HG02763 (cell line): Measurements from ENCODE around the gene BEND3.
"Not testable (repeated sequence)": the region's sequence is repeated elsewhere in the genome, so short reads cannot be mapped to it uniquely, and the experiment has no call there.

Experiments used
- ATAC-seq: cut with Tn5 transposase; IDR thresholded peaks from one replicate; pipeline ENCODE4 v1.9.1; 2021; ENCODE audit warnings: mild to moderate bottlenecking, moderate library complexity; ENCODE audit not compliant: unreplicated experiment

BEND3 gene

DNA sequence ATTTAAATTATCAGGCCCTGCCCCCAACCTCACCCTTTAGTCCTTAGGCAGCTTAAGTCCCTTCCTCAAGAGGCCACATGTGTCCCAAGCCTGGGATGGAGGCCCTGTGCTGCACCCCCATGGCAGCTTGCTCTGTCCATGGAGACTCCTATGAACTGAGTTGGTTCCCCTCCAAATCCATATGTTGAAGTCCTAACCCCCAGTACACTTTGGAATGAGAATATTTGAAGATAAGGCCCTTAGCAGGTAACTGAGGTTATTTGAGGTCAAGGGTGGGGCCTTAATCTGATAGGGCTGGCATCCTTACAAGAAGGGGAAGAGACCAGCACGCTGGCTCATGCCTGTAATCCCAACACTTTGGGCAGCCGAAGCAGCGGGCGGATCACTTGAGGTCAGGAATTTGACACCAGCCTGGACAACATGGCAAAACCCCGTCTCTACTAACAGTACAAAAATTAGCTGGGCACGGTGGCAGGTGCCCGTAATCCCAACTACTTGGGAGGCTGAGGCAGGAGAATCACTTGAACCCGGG lies 6.7 kb upstream of the BEND3 start:
- ATAC-seq = no peak

DNA sequence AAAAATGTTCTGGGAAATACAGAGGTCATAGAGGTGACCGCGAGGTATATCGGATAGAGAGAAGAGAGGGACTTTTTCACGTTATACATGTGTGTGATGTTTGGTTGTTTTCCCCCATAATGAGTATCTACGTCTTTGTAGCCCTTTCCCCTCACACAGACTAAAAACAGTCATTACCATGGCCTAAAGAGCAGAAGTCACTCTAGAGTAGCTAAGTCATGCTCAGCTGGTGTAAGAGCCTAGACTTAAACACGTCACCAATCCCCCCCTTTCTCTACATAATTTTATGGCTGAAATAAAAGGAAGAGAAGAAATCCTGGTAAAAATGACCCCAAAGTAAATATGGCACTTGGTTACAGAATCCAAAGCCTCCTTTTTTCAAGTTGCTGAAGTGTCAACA lies 6.0 kb upstream of the BEND3 start:
- ATAC-seq = no peak

DNA sequence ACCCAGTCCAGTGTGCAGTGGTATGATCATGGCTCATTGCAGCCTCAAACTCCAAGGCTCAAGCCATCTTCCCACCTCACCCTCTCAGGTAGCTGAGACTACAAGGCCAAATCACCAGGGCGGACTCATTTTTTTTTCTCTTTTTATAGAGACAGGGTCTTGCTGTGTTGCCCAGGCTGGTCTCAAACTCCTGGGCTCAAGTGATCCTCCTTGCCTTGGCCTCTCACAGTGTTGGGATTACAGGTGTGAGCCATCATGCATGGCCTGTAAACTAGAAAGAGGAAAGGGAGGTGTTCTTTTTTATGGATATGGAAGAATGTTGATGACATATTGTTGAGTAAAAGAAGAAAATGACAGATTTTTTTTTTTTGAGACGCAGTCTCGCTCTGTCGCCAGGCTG lies 5.1 kb upstream of the BEND3 start:
- ATAC-seq = no peak

DNA sequence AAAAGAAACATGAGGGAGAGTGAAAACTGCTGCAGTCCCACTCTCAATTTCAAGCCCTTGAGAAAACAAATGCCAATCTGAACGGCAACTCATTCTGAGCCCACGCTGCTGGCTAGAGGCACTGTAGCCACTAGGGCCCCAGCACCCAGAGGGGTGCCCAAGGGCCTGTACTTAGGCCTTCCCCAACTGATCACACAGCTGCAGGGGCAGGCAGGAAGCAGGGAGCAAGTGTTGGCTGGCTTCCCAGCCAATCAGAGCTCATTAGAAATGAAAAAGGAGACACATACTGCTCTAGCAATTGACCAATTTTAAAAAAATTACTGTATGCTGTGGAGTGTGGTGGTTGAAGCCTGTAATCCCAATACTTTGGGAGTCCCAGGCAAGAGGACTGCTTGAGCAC lies 3.7 kb upstream of the BEND3 start:
- ATAC-seq = no peak

DNA sequence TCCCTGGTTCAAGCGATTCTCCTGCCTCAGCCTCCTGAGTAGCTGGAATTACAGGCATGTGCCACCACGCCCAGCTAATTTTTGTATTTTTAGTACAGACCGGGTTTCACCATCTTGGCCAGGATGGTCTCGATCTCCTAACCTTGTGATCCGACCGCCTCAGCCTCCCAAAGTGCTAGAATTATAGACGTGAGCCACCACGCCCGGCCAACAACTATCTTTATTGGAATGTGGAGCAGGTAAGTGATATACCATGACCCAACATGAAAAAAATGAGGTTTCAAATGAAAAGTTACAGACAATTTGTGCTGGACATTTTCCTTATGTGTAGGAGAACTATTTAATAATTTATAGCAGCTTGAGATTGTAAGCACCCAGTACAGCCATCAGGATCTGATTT lies 3.2 kb upstream of the BEND3 start:
- not testable (repeated sequence) for ATAC-seq

DNA sequence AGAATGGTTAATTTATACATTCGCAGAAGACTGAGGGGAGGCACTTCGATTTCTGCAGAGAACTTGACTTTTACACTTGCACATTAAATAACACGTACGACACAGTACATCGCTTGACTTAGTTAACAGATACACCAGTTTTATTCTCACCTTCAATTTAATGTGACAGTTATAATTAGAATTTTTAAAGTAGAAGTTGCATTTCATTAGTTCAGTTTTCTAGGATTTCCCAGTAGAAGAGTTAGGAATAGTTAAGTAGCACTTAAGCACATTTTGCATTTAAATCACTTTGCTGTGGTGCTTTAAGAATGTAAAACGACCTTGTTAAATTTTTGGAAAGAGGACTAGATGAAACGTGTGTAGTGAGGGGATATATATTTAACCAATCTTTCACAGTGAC lies 1.6 kb upstream of the BEND3 start:
- no peak for ATAC-seq

DNA sequence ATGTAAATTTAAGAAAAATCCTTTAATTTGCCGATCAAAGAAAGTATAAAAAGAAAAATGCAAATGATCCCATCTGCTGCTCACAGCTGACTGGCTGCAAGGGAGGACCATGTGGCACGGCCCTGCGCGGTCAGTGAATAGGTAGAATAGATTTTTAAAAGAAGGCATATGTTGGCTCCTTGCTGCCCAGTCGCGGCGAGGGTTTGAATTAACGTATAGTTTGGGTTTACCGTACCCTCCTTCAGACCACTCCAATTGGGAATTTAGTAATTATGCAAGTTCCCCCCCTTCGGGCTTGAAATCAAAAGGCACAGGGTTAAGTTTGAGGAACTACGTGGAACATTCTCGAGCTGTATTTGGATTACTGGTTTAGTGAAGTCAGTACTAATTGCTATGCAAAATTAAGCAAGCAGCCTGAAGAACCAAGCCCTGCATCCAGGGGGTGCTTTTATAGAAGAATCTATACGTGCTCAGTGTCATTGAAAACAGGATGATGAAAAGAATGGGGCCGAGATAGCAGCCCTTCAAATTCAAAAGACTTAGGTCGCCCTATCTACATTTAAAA lies 1.1 kb upstream of the BEND3 start:
- no peak for ATAC-seq

DNA sequence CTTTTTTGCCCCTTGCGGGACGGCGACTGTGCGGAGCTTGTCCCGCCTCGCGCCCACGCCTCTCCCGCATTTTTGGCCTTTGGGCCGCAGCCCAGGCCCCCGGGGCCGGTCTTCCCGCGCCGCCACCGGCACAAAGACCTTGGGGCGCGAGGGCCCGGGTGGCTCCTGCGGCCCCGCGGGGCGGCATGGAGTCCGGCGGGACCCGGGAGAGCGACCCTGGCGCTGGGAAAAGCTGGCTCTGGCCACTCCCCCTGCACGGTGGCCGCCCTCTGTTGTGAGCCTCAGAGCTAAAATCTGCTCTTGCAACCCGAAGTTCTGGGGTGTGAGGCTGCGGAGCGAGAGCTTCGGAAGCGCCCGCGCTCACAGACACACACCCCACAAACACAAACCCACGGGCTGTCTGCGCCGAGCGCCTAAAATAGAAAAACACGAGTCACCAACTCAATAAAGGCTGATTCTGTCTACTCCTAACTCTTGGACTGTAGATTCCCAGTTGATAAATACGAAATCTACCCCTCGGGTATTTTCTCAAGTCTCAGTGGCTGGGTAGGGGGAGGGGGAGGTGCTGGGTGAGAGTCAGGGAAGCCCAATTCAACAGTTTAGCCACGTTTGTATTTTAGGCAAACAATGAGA lies 496 bp upstream of the BEND3 start:
- ATAC-seq = no peak

DNA sequence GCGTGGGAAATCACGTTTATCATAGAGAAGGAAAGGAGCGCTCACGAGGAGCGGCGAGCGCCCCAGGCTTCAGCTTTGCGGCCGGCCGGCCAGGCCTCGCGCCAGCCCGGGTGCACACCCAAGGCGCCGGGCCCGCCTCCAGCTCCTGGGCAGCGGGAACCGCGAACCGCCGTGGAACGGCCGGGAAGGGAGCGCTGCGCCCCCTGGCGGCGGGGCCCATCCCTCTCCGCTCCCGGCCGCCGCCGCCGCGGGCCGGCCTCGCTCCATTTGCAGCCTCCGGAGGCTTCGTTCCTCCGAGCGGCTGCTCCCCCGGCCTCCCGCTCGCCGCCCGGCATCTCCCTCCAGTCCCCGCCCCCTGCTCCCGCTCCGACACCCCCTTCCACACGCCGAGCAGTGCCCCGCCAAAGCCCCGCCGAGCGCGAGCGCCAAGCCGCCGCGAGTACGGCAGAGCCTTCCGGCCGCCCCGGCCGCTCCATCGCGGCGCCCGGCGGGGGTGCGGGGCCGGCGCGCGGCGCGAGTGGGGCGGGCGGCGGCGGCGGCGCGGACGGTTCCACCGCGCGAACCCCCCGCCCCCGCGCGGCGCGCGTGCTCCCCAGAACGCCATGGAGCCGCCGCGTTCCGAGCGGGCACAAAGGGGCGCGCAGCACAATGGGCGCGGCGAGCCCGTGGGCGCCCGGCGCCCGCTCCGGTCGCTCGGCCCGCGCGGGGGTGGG lies 946 bp downstream of the BEND3 start:
- ATAC-seq = peak; percentile 59

DNA sequence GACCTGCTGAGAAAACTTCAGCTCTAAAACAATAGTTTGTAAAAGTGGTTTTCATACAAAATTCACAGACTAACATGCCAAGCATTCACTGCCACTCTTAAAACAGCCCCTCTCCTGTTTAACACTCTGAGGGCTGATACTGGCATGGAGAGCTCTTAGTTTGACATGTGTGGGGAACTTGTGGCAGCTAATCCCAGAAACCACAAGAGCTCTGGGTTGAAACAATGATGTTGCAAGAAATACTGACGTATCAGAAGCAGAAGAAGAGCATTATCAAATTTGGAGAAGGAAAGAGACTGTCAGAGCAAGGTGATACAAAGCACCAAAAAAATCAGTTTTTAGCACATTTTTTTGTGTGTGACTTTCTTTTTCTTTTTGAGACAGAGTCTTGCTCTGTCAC lies 5.1 kb downstream of the BEND3 start:
- ATAC-seq = no peak

DNA sequence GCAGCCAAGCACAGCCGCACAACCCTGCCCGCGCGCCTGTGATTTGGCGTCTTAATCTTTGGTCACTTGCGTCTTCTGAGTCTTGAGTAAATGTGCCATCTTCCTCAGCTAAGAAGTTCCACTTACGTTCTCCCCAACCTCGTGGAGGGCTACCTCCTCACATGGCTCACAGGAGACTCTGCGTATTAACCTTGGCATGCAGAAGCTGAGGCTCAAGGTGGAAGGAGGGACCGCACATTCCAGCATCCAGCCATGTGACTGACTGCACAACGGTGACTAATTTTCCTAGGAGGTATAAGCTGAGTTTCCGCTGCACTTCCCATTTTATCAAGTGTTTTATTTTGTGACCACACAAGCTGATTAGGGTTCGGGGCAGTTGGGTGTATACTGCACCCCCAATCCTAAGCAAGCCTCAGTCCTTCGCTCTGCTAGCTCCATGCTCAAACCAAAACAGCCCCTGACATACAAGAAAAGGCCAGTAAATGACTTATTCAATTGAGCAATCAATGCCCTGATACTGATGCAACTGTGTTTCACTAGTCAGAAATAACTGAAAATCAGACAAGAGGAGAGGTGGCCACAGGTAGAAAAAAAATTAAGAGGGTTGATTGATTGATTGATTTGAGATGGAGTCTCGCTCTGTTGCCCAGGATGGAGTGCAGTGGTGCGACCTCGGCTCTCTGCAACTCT lies 7.0 kb downstream of the BEND3 start:
- no peak for ATAC-seq

DNA sequence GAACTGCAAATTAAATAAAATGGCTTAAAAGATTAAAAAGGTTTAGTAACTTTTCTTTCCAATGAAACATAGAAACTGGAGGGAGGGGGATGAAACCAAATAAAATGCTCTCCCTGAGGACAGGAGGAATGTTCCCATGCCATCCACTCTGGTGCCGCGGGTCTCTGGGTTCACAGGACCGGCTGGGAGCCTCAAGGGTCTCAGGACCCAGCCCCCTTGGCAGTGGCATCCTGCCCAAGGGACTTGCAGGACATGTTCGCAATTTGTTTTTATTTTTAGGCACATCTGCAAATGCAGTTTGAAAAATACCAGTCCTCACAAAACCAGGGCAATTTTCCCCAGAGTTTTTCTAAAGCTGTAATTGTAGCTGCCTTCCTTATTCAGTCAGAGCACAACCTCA lies 7.5 kb downstream of the BEND3 start:
- no peak for ATAC-seq

DNA sequence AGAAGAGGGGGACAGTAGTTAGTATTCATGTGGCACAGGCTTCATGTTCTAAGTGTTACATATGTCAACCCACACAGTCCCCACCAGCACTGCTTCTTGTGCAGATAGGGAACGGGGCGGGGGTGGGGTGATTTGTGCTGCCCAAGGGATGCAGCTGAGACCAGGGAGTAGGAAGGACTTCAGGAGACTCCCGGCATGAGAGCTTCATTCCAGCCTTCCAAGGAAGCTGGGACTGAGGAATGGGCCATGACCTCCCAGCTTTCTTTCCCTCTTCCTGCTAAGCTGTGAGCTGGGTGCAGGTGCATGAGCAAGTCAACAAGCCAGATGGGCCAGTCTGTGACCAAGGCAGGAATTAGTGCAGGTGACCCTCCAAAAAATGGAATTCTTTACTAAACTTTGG lies 9.2 kb downstream of the BEND3 start:
- ATAC-seq = no peak

DNA sequence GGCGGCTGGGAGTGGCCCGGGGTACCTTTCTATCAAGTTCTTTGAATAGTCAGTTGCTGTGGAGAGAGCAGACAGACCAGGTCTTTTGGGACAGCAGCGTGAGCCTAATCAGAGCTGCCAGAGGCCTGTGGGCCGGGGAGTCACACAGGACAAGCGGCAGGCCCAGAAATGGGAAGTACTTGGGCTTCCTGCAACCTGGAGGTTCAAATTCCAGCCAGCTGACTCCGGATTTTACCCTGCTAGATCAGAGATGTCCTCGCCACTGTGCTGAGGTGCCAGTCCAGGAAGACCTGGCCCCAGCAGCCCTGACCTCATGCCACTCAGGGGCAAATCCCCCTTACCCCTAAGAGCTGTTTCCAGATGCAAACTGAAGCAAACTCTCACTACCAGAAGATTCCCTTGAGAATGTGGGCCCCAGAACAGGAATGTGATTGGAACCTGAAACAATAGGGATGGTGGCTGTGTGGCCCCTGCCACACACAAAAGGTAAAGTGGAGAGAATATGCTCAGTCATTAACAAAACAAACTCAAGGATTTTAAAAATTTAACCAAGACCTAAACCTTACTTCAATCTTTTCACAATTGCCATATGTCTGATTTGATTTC lies 9.7 kb downstream of the BEND3 start:
- no peak for ATAC-seq

DNA sequence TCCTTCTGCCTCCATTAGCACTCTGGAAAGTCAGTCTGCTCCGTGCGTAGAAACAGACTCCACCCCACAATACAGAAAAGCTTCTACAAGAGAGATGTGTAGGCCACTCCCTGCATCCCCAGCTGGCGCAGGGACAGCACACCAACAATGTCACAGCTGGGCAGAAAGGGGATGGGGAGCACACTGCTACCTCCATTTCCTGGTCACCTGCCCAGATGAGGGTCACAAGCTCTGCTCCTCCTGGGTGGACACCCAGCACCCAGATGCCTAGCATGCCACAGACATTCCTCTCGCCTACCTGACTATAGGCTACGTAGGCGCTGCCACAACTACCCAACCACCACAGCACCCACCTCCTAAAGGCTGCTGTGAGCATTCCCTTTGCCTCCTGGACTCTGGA lies 12.2 kb downstream of the BEND3 start:
- ATAC-seq = no peak

DNA sequence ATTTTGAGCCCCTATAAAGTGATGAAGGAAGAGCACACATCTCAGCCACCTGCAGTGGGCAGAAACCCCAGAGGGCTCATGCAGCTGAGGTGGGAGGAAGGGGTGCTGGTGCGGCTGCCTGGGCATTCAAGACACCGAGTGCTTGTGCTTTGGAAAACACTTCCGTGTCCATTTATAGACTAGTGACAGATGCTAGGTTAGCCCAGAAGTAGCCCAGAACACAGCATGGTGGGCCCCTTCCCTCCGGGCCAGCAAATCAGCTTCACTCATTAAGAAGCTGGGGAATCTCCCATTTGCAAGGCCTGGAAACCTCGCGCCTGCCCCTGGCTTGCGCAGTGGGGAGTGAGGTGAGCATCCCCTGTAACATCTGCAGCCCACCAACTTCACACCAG lies 12.9 kb downstream of the BEND3 start:
- no peak for ATAC-seq

DNA sequence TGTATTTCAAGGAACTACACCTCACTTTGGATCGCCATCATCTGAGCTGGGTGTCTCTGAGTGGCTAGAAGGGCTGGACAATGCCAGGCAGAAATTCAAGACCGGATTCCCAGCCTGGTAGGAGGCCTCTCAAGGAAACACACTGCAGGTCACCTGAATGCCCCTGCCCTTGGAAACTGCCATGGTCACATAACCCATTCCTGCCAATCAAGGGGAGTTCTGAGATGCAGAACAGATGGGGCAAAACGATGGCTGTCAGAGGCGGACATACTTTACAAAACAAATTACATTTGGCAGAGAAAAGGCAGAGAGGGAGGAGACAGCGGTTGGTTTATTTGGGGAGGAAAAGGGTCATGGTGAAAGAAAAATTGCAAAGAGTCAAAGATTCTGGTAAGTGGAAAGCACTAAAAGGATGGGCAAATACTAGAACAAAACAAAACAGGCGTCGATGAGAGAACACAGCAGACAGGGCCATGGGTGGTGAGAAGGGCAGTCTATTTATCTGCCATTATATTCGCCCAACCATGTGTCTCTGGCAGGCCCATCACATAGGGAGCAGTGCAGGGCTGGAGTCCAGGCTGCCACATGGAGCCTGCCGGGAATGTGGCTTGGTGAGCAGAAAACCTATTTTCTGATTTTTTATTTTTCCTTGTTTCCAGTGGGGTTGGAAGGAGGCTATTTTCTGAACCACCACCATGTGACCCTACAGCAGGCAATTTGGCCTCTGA lies 13.5 kb downstream of the BEND3 start:
- ATAC-seq = no peak

DNA sequence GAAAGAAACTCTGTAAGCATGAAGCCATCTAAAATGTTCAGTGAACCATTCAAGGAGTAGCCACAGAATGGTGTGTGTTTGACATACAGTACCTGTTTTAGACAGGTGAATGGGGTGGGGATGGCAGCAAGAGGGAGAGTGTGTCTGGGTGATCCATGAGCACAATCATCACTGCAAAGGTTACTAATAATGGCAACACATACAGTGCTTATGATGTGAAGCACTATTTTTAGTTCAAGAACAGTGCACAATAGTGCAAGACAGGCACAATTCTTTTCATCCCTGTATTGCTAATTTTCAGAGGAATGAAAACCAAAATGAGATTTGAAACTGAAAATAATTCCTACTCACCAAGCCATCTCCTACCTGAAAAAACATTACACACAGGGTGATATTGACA lies 14.1 kb downstream of the BEND3 start:
- ATAC-seq = no peak

DNA sequence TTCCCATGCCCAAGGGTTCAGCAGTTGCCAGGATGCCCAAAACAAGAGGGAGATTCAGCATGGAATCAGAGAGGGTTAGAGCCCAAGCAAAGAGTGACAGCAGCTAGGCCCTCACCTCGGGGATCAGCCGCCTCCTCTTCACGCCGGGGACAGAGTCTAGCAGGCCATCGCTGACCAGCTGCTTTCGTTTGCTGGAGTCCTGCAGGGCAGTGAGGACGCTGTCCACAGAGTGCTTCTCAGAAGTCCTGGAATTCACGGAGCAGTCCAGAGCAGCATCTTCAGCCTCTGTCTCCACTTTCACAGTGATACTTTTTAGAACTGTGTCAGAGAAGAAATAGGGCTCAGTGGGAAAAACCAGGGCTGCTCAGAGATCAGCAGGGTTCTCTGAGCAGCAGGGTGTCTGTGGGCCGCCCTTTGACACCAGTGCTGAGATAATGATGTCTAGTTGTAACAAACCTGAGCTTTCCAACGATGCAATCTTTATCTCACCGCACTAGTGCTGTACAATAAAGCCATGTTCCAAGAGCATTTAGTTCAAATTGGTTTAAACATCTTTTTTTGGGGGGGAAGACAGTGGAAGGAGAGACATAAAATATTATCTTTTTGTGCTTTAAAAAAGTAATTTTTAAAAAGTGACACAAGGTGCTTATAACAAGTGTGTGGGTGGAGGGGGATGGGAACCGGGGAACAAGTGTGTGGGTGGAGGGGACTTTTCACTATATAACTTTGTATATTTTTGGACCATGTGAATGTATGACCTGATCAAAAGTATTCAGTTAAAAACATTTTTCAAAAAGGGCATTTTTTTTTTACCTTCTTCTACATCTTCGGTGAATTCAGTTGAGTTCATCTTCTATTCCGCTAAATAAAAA lies 16.6 kb downstream of the BEND3 start:
- no peak for ATAC-seq

DNA sequence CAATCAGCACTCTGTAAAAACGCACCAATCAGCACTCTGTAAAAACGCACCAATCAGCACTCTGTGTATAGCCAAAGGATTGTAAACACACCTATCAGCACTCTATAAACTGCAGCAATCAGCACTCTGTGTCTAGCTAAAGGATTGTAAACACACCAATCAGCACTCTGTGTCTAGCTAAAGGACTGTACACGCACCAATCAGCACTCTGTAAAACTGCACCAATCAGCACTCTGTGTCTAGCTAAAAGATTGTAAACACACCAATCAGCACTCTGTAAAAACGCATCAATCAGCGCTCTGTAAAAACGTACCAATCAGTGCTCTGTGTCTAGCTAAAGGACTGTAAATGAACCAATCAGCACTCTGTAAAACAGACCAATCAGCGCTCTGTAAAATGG lies 30.9 kb downstream of the BEND3 start:
- ATAC-seq = not testable (repeated sequence)
